K562 (cell line): ENCODE measurements around the gene CTNNA3.

Experiments used
- POLR2B ChIP-seq: fragments of 450-650 bp; IDR thresholded peaks from 2 replicates; pipeline ENCODE4 v1.6.1; 2018; ENCODE audit warnings: low read depth; ENCODE audit not compliant: partially characterized antibody
- RCOR1 ChIP-seq, 2 experiments: IDR thresholded peaks; 2 replicates each; pipeline ENCODE4 v1.6.1; 2012; ENCODE audit warnings: low read depth in 2 of 2, low read length in 2 of 2, borderline replicate concordance in 1 of 2, improper control_type of control experiment in 1 of 2
- ZHX1 ChIP-seq: fragments of 150-350 bp; conservative IDR thresholded peaks from 2 replicates; pipeline ENCODE4 v1.6.1; 2014; ENCODE audit warnings: low read length
- TF ChIP-seq, protein P1 (sequence below), 3 experiments: IDR thresholded peaks in 2 of 3; conservative IDR thresholded peaks in 1 of 3; 2 replicates each; pipeline ENCODE4 v1.5.1; 2011 to 2012; ENCODE audit warnings: low read length in 3 of 3, mild to moderate bottlenecking in 3 of 3, control low read depth in 2 of 3, improper control_type of control experiment in 1 of 3, inconsistent platforms in 1 of 3, low read depth in 1 of 3, mixed read lengths in 1 of 3, moderate library complexity in 1 of 3; ENCODE audit not compliant: insufficient read depth in 2 of 3

DNA sequence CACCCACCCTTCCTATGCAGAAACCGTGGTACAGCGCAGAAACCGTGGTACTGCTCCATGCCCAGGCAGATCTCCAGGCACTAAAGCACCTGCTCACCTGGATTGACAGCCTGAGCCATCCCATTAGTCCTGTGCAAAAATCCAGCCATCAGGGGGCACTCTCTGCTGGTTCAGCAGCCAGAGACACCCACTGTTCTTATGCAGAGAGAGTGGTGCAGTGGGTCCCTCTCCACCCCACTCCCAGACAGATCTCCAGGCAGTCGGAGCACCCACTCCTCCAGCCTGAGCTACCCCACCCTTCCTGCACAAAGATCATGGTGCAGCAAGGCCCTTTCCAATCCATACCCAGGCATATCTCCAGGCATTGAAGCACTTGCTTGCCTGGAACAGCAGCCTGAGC lies 219.8 kb downstream of the CTNNA3 start:
- TF ChIP-seq RCOR1 (IDR thresholded peaks at IDR 0.05; ENCODE audit: borderline replicate concordance in 1 of 2, low read depth in 2 of 2, low read length in 2 of 2) (no peak), ZHX1 (no peak), POLR2B (no peak)
- TF ChIP-seq, protein P1, sequence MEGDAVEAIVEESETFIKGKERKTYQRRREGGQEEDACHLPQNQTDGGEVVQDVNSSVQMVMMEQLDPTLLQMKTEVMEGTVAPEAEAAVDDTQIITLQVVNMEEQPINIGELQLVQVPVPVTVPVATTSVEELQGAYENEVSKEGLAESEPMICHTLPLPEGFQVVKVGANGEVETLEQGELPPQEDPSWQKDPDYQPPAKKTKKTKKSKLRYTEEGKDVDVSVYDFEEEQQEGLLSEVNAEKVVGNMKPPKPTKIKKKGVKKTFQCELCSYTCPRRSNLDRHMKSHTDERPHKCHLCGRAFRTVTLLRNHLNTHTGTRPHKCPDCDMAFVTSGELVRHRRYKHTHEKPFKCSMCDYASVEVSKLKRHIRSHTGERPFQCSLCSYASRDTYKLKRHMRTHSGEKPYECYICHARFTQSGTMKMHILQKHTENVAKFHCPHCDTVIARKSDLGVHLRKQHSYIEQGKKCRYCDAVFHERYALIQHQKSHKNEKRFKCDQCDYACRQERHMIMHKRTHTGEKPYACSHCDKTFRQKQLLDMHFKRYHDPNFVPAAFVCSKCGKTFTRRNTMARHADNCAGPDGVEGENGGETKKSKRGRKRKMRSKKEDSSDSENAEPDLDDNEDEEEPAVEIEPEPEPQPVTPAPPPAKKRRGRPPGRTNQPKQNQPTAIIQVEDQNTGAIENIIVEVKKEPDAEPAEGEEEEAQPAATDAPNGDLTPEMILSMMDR (IDR thresholded peaks at IDR 0.05 in 2 of 3, conservative IDR thresholded peaks at IDR 0.05 in 1 of 3; ENCODE audit: insufficient read depth in 2 of 3, low read depth in 1 of 3, low read length in 3 of 3) = no peak
